ENCODE data around the gene B4GALT1.
"Not testable (repeated sequence)": the region's sequence is repeated elsewhere in the genome, so short reads cannot be mapped to it uniquely, and the experiment has no call there.

B4GALT1 gene

DNA sequence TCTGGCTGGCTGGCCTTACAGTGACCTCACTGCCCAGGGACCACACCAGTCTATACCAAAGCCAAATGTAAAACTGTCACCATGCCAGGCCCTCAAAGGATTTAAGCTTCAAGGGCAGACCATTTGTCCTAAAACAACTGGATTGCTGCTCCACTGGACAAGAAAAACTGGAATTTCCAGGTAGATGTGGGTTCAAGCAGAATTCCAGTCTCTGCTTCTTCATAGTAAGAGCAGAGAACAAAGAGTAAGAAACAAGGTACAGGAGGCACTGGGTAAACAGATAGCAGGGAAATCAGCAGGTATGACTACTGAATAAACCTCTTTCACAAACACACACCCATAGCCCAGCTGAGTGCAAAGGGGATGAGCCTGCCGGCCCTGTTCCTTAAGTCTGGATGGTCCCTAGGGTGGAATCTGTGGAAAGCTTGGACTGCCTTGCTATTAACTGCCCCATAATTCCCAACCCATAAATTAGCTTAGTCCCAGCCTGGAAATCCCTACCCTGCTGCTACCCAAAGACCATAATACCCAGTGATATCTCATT, 5.5 kb downstream of the B4GALT1 start:
- DNase-seq (ENCODE audit: low read depth) = no peak

DNA sequence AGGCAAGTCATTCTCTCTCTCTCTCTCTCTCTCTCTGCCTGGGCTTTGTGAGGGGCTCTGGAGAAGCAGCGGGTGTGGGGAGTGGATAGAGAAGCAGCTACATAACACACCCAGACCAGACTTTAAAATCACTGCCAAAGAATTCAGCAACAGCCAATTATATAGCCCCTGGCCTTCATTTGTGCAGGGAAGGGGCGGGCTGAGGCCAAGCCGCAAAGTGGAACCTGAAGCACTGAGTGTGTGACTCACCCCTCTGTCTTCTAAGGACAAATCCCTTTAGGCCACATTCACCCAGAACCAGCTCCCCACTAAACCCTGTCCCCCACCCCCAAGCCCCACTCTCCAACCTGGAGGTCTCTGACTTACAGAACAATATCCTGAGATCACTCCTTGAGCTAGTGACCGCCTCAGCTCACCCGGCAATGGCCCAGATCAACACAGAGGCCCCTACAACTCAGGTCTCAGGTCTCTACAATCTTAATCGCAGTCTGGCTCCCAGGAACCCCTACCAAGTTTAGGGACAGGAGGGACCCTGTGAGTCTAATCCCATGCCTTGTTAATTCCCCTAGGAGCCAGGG, 6.0 kb downstream of the B4GALT1 start:
- peak; percentile 48 for DNase-seq (ENCODE audit: low read depth)

DNA sequence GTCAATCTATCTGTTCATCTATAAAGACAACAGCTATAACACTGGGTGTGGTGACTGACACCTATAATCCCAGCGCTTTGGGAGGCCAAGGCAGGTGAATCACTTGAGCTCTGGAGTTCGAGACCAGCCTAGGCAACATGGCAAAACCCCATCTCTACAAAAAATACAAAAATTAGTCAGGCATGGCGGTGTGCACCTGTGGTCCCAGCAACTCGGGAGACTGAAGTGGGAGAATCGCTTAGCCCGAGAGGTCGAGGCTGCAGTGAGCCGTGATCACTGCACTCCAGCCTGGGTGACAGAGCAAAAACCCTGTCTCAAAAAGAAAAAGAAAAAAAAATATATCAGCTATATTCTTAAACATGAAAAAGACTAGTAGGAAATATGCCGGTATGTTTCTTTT, 6.7 kb downstream of the B4GALT1 start:
- DNase-seq (ENCODE audit: low read depth) = not testable (repeated sequence)

DNA sequence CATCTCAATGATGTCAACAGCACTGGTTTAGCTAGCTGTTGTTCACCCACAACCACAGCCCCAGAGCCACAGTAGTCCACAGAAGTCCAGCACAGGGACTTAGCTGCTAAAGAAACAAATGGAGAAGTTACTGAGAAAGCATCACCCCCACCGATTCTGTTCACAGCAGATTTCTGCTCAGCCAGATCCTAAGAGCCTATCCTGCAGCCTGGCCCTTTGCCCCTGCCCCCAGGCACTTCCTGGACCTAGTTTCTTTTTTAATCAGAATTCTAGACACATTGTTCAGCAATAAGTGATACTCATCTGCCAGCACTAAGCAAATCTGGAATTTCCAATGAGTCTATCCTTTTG, 7.4 kb downstream of the B4GALT1 start:
- DNase-seq (ENCODE audit: low read depth) = peak; percentile 57

DNA sequence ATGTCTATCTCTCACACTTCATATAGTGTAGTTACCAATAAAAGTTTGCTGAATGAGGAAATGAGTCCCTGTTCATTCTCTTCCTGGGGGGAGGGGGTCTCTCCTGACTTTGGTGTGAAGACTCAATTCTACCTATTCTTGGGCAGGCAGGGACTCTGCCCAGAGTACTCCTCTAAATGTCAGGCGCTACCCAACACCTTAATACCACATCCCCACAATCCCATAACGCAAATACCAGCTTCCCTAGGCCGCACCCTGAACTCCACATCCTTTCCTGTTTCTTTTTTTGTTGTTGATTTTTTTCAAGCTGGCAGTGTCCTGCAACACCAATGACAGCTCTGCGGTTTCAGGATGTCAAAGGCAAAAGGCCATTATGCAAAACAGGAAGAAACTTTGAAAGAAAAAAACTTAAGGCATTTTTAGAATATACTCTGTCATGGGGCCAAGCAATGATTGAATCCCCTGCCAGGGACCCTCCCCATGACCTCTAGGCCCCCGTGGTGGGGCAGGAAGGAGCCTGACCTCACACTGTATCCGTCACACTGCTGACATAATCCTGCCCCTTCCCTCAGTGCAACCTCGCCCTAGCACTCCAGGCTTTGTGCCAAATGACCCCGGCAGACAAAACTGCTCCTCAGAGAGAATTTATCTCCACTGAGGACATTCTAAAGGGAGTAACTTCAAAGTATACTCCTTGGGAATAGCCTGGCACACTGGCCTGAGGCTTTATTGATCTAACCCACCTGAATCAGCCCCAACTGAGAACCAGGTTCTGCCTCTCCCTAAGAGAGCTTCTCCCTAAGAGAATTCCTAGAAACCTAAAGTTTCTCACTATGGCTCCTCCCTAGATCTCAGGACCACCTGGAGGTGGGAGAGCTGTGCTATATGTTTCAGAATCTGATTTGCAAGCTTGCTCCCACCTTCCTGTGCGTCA, 8.0 kb downstream of the B4GALT1 start:
- peak; percentile 55 for DNase-seq (ENCODE audit: low read depth)

DNA sequence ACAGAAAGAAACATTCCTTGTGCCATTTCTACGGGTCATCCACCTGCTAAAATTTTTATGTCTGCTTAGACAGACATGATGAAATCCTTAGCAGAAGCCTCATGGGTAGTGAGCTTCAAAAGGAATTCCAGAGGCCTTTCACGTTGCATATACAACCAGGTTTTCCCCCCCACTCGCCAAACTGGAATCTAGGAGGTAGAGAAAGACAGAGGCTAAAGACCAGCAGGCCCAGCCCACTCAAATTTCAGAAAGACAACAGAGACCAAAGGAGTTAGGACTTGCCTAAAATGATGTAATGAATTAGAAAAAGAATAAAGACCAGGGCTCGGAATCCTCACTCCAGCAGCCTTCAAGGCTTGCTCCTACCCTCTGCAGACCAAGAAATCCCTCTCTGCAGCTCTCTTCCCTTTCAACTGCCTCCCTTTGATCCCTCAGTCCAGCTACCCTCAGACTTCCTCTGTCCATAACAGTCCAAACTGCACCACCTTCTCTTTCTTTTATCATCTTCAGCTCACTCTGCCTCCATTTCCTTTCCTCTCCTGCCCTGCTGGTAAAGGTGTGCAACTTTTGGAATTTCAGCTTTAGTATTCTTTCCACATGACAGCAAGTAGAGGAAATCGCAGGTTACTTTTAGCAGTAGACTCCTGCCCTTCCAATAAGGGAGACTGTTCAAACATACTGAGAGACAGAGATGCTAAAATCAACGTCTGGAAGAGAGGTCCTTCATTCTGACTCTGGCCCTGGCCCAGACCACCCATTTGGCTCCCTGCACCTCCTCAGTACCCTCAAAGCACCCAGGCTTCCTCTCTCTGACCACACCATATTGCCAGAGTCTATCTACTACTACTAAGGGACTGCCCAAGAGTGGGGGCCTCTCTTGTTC, 8.9 kb downstream of the B4GALT1 start:
- DNase-seq (ENCODE audit: low read depth) = no peak

DNA sequence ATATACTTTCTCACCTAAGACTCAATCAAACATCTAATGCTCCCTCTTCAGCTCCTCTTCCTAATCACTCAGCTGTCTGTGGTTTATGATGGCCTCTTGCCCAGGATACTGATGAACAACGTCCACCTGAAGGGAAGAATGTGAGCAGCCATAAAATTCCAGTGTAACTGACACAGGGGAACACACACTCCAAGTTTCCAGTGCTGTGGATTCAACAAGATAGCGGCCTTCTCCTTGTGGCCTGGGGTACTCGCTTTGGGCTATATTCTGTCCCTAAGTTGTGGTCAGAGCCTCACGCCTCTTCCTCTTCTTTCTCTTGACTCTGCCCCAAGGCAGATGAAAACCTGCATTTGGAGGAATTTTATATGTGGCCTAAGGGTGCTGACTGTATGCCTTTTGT, 11.7 kb downstream of the B4GALT1 start:
- no peak for DNase-seq (ENCODE audit: low read depth)

DNA sequence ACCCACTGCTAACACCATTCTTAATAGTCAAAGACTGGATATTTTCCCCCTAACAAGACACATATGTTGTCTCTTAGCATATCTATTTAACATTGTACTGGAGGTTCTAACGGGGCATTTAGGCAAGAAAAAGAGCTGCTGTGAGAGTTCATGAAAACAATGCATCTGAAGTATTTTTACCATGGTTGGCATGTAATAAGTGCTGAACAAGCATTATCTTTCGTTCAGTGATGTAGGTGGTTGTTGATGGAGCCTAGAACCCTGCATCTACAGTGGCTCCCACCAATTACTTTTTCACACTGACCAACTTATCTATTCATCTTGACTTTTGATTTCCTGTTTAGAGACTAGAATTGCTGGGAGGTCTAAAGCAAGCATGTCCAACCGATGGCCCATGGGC, 12.8 kb downstream of the B4GALT1 start:
- no peak for DNase-seq (ENCODE audit: low read depth)

DNA sequence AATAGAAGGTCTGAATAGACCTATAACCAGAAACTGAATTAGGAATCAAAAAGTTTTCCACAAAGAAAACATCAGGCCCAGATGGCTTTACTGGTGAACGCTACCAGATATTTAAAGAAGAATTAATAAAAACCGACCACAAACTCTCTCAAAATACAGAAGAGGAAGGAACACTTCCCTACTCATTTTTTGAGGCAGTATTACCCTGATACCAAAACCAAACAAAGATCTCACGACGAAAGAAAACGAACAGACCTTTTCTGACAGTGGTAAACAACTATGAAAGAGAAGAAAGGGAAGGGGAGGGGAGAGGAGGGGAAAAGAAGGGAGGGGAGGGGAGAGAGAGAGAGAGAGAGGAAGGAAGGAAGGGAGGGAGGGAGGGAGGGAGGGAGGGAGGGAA, 13.5 kb downstream of the B4GALT1 start:
- no peak for DNase-seq (ENCODE audit: low read depth)

DNA sequence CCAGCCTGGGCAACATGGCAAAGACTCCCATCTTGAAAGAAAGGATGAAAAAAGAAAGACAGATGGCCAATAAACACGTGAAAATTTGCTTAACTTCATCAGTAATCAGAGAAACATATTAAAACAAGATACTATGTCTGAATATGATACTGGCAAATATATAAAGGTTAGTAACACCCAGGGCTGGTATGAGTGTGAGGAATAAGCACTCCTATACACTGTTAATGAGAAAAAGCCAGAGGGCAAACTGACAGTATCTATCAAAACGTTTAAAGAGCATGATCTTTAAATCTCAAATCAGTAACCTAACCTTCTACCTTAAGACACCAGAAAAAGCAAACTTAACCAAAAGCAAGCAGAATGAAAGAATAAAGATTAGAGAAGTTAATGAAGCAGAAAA, 14.1 kb downstream of the B4GALT1 start:
- no peak for DNase-seq (ENCODE audit: low read depth)

DNA sequence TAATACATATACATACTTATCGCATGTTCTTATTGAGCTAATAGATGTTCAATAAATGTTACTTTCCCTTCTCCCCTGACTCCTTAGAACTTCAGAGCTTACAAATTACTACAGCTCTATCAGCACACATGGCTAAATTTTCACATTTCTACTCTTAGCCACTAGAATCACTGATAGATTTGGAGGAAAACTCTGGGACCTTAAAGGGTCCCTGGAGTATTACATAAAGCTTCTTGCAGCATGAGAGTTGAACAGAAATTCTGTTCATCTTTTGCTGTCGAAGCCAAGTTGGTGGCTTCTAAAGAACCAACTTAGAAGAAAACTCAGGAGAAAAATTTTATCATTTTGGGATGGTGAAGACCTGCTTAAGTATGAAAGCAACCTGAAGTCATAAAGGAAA, 15.5 kb downstream of the B4GALT1 start:
- DNase-seq (ENCODE audit: low read depth) = no peak

DNA sequence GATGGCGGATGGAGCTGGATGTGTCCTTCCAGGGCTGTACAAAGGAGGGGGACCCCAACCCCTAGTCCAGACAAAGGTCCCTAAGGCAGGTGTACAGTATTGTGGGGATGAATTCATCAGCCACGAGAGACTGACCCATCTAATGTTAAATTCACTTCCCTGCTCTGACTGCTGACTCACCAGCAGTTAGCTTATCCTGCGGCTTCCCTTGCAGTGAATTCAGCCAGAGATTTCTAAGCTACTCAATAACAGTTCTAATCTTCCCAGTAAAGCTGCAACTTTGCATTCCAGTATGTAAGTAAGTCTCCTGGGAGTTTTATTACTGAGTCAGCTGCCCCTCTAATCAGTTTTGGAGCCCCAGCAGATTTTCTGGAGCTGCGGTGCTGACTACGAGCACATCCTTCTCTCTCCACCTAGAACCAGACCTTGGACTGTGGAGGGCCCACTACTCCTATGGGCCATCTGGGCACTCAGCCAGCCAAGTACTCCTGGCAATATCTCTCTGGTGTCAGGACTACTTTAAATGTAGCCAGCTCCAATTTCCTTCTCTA, 16.1 kb downstream of the B4GALT1 start:
- no peak for DNase-seq (ENCODE audit: low read depth)

DNA sequence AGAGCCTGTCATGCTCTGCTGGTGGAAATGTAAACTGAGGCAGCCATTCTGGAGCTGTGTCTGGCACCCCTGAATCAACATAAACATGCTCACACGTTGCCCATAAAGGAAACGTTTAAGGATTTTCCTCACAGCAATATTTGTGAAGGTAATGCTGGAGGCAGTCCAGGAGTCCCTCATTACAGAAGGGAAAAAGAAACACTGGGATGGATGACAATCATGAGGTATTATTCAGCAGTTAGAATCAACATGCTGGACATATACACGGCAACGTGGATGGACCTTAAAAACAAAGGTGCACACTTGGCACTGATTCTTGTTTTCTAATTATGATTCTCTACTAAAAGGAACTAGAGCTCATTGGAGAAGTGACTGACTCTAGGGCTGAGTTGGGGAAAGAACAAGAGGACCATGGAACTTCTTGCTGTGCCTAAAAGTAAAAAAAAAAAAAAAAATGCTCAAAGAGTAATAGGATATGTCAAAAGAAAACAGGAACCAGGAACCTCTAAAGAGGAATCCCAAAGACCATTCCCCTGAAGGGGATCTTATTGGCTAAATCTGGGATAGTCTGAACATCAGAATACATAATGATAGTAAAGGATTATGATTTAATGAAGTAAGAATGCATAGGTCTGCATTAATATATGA, 18.6 kb downstream of the B4GALT1 start:
- DNase-seq (ENCODE audit: low read depth) = no peak

DNA sequence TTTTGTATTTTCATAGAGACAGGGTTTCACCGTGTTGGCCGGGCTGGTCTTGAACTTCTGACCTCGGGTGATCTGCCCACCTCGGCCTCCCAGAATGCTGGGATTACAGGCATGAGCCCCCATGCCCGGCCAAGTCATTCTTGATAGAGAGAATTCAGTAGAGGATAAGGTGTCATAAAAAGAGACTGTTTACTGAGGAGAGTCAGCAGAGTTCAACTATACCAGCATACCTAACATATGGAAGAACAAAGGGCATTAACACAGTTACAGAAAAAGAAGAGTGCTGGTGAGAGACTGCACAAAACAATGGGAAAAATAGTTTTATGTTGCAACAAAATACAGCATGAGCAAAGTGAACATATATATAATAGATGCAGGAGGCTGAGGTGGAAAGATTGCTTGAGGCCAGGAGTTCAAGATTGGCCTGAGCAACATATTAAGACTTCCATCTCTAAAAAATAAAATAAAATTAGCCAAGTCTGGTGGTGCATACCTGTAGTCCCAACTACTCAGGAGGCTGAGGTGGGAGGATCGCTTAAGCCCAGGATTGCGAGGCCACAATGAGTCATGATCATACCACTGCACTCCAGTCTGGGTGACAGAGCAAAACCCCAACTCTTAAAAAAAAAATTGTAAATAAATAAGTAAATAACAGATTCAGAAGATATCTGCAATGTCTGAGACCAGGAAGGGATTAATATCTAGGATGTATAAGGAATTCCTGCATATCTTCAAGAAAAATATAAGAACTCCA, 19.5 kb downstream of the B4GALT1 start:
- DNase-seq (ENCODE audit: low read depth) = no peak

DNA sequence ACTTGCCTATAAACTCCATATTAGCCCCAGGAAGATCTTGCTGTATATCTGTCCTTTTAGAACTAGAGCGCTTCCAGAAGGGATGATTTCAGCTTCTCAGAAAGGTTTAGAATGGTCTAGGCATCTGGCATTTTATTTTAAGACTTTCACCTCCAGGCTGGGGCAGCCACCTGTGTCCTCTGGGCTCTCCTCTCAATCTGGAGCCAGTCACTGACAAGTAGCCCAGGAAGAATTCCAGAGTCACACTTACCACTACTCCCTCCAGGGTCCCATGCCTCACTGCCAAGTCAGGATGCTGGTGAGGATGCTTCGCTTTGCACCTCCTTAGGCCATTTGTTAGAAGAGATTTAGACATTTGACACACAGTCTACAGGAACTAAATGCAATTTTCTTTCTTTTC, 20.8 kb downstream of the B4GALT1 start:
- no peak for DNase-seq (ENCODE audit: low read depth)

DNA sequence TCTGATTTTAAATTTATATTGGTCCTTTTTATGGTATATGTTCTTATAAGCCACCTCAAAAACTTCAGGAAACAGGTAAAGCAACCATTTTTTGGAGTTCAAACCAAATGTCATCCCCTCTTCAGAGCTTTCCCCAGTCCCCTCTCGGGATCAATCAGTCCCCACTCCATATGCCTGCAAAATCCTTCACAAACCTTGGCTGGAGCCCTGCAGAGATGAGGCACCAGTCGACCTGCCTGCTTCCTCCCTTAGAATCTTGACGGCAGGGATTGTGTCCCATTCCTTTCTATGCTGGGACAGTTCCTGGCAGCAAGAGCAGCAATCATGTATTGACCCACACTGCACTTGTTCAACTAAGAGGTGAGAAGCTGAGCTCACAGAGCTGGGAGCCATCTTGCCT, 22.6 kb downstream of the B4GALT1 start:
- no peak for DNase-seq (ENCODE audit: low read depth)

DNA sequence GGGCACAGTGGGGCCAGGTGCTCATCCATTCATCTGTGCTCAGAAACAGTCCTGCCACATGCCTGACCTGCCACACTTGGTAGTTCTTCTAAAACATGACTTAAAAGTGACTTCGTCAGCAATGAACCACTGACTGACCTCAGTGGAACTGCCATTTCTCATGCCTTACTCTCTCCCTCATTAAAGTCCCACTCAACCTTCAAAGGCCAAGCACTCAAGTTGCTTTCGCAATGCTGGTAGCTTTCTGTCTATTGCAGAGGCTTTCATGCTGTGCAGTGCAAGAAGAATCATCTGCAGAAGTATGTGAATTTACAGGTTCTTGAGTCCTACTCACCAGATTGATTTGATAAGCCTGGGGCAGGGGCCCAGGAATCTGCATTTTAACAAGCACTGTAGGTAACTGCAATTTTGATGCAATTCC, 23.9 kb downstream of the B4GALT1 start:
- DNase-seq (ENCODE audit: low read depth) = no peak

DNA sequence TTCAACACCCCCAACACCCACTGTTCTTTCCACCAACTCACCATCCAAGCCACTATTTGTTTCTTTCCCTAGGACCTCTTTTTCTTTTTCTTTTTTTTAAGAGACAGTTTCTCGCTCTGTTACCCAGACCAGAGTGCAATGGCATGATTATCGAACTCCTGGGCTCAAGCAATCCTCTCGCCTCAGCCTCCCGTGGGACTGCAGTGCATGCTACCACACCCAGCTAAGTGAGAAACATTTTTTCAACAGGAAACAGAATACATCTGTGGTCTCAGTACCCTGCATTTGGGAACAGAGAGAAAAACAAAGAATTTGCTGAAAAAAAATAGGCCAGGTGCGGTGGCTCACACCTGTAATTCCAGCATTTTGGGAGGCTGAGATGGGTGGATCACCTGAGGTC, 24.6 kb downstream of the B4GALT1 start:
- DNase-seq (ENCODE audit: low read depth) = no peak

DNA sequence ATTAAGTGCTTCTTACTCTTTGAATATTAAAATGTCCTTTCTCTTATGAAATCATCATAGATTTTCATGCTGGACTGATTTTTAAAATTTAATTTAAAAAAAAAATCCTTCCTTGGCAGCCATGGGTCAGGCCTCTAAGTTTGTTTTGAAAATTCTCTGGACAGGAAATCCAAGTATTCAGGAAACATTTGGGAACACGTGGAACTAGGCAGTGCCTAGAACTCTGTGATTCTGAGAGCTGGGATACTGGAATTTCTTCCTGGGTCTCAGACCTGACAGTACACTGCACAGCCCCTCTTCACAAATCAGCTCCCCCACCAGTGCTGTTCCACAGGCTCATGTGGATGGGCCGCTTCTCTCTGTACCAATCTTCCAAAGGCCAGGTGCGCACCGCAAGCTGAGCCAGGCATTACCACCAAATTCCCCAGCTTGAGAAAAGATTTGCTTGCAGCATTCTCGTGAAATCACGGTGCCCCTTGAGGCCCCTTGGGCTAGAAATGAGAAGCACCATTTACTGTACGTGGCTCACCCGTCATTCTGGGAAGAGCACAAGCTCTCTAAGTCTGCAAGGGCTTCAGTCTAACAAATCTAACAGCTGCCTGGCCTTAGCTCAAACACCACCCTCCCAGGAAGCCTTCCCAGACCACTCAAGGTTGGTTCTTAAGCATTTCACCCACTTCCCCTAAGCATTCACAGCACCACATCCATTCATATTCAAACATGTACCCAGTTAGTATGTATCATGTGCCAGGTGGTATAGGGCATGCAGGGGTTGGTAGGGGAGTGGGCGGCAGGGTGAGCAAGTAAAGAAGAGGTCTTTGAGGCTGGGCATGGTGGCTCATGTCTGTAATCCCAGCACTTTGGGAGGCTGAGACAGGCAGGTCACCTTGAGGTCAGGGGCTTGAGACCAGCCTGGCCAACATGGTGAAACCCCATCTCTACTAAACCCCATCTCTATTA, 26.5 kb downstream of the B4GALT1 start:
- no peak for DNase-seq (ENCODE audit: low read depth)

Data from T-helper 22 cell (primary cell).